Kidney (tissue), 14 donors: Measurements from ENCODE around the gene LHX5. TPM values are rescaled to one million over a fixed set of nuclear protein-coding genes. Genes with fewer than 3 reads are reported as not detected.

Source experiments
- DNase-seq, 5 donors: peaks; one replicate each; pipeline ENCODE4 v3.0.0-alpha.2; 2013 to 2020
- FAIRE-seq: peaks from 2 replicates; lab custom pipeline; 2012; peaks lifted over from hg19 to GRCh38; lab: Jason Lieb, UNC
- H3K27ac ChIP-seq, 2 donors: one replicate each; pipeline ENCODE4 v1.7.0; 2013; ENCODE audit warnings: low read depth in 2 of 2, low read length in 2 of 2, inconsistent platforms in 1 of 2
- H3K27me3 ChIP-seq: one replicate; pipeline ENCODE4 v1.7.1; 2013; ENCODE audit warnings: low read length, inconsistent platforms; ENCODE audit not compliant: control insufficient read depth, insufficient read depth
- H3K36me3 ChIP-seq, 3 donors: one replicate each; pipeline versions ENCODE4 v1.7.0 to v1.7.1; 2013; ENCODE audit warnings: low read length in 3 of 3, control low read depth in 1 of 3, inconsistent platforms in 1 of 3; ENCODE audit not compliant: insufficient read depth in 3 of 3, control insufficient read depth in 2 of 3
- H3K4me1 ChIP-seq, 3 donors: one replicate each; pipeline versions ENCODE4 v1.7.0 to v1.7.1; 2013; ENCODE audit warnings: low read length in 3 of 3, inconsistent platforms in 1 of 3, low read depth in 1 of 3; ENCODE audit not compliant: control insufficient read depth in 2 of 3, insufficient read depth in 2 of 3
- H3K4me3 ChIP-seq, 3 donors: one replicate each; pipeline versions ENCODE4 v1.7.0 to v1.8.1; 2013; ENCODE audit warnings: low read length in 3 of 3, control low read depth in 1 of 3, inconsistent platforms in 1 of 3
- H3K9ac ChIP-seq, 3 donors: one replicate each; pipeline versions ENCODE4 v1.7.0 to v1.7.1; 2013; ENCODE audit warnings: low read length in 3 of 3, control low read depth in 1 of 3, inconsistent platforms in 1 of 3
- H3K9me3 ChIP-seq, 3 donors: one replicate each; pipeline versions ENCODE4 v1.7.0 to v1.7.1; 2013; ENCODE audit warnings: low read length in 3 of 3, control low read depth in 1 of 3, inconsistent platforms in 1 of 3; ENCODE audit not compliant: control insufficient read depth in 2 of 3, insufficient read depth in 1 of 3
- CTCF ChIP-seq: IDR thresholded peaks from 3 replicates; pipeline ENCODE4 v1.5.1; 2012; ENCODE audit warnings: mild to moderate bottlenecking, moderate library complexity, borderline replicate concordance; ENCODE audit not compliant: insufficient read depth; ENCODE audit errors: extremely low read depth
- intact Hi-C: fragments of 100-400 bp; cut with DNase I; formaldehyde crosslinking; loops from one replicate; pipeline ENCODE4 v1.11.1; 2022
- polyA plus RNA-seq: library from polyadenylated mRNA; stranded (reverse); fragments of 350-450 nt; fragmentation: Illumina TruSeq; extraction: RNeasy Lipid Tissue Mini Kit (QIAGEN cat#74804); gene quantifications from one replicate; pipeline ENCODE4 v1.2.3, GENCODE V29; 2014; ENCODE audit warnings: low read depth, low replicate concordance; ENCODE audit not compliant: insufficient read depth
- total RNA-seq: library from RNA; stranded (reverse); fragmentation: NEBNext Ultra II Directional; extraction: Animal tissue kit (Norgen Biotek cat#: 25700); gene quantifications from one replicate; pipeline ENCODE4 v1.2.1, GENCODE V29; 2021
- donor health status: control.
- donor health status: control.
- donor health status: control.
- donor health status: control.
- donor health status: control.
- donor health status: DM: yes; HTN: yes; CAD: no.
- donor health status: Normal renal cell carcinoma (clear cell type).

Gene LHX5
- total and polyA plus RNA-seq, 2 donors from 2014 or later, result not detected

DNA sequence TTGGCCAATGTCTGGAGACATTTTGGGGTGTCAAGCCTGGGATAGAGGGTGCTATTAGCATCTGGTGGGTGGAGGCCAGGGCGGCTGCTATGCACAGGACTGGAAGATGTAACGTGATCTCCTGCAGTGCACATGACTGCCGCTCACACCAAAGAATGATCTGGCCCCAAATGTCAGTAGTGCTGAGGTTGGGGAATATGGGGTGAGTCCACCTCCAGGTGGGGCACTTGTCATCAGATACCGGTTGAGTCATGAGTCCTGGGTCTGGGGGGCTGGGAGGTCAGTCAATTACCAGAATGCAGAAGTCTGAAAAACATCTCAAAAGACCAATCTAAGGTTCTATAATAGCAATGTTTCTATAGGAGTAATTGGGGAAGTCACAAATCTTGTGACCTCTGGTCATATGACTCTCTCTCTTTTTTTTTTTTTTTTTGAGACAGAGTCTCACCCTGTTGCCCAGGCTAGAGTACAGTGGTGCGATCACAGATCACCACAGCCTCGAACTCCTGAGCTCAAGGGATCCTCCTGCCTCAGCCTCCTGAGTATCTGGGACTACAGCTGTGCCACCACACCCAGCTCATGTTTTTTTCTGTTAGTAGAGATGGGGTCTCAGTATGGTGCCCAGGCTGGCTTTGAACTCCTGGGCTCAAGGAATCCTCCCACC lies 55.4 kb downstream of the LHX5 start:
- FAIRE-seq (no peak), DNase-seq (peak in 1 of 5 donors; percentile 69)
- Histone ChIP-seq H3K27me3 (no peaks in the 10 kb centered on the region), H3K9me3 (no peaks in the 10 kb centered on the region), H3K36me3 (no peaks in the 10 kb centered on the region), H3K9ac (no peak overlapping the region), H3K4me1 (peaks cover 0 to 7% (median 5%) of the 10 kb centered on the region in 3 donors), H3K27ac (no peak overlapping the region), H3K4me3 (no peak overlapping the region)
- TF ChIP-seq CTCF, result no peak
- intact Hi-C loops, result no loop called here

- no peak for DNase-seq
- H3K9ac ChIP-seq, result no peak overlapping the region
- no peaks in the 10 kb centered on the region for H3K9me3 ChIP-seq
- no peaks in the 10 kb centered on the region for H3K36me3 ChIP-seq
- no peak for FAIRE-seq
- peaks cover 0 to 7% (median 5%) of the 10 kb centered on the region in 3 donors for H3K4me1 ChIP-seq
- intact Hi-C loops, result no loop called here
- no peak for TF ChIP-seq CTCF
- H3K27ac ChIP-seq, result no peak overlapping the region
- H3K4me3 ChIP-seq, result no peak overlapping the region
- no peaks in the 10 kb centered on the region for H3K27me3 ChIP-seq
These were observed 57.1 kb downstream of the LHX5 start for GRCh38 chr12:113414519-113415038.

GRCh38 chr12:113413488-113413939 lies 58.2 kb downstream of the LHX5 start:
- Histone ChIP-seq H3K9me3 (no peaks in the 10 kb centered on the region), H3K27ac (no peak overlapping the region), H3K4me1 (peaks cover 0 to 6% (median 3%) of the 10 kb centered on the region in 3 donors), H3K36me3 (no peaks in the 10 kb centered on the region), H3K4me3 (no peak overlapping the region), H3K27me3 (no peaks in the 10 kb centered on the region), H3K9ac (no peak overlapping the region)
- intact Hi-C loops, result no loop called here
- no peak for TF ChIP-seq CTCF
- FAIRE-seq (no peak), DNase-seq (no peak)

Other genes starting within 250 kb of the LHX5 start
- 61.5 TPM for gene SLC8B1, start 136.8 kb downstream of the LHX5 start, total RNA-seq
- gene SLC8B1, start 136.8 kb downstream of the LHX5 start, polyA plus RNA-seq, result 18.6 TPM
- 37.9 TPM for gene PLBD2, start 113.3 kb downstream of the LHX5 start, total RNA-seq
- 12.1 TPM for gene PLBD2, start 113.3 kb downstream of the LHX5 start, polyA plus RNA-seq
- 1.0 TPM for gene SDS, start 68.0 kb downstream of the LHX5 start, total RNA-seq
- not detected for gene SDS, start 68.0 kb downstream of the LHX5 start, polyA plus RNA-seq
- 22.8 TPM for gene SDSL, start 49.5 kb downstream of the LHX5 start, total RNA-seq
- gene SDSL, start 49.5 kb downstream of the LHX5 start, polyA plus RNA-seq, result 116 TPM